ENCODE measurements around the gene MYO9A. TPM values are rescaled to one million over a fixed set of nuclear protein-coding genes. Genes with fewer than 3 reads are reported as not detected.

Gene MYO9A
- total RNA-seq, 1 experiment from 2014 or later: 21.4 TPM

- H3K4me2 ChIP-seq (ENCODE audit: insufficient read depth, insufficient read length, low read length): no peak overlapping the region
- H3K27me3 ChIP-seq (ENCODE audit: insufficient read depth, low read length): no peaks in the 10 kb centered on the region
- H3K79me1 ChIP-seq (ENCODE audit: insufficient read depth, low read depth, low read length, poor library complexity, severe bottlenecking): no peaks in the 10 kb centered on the region
- H3K9ac ChIP-seq (ENCODE audit: extremely low read depth, insufficient read length, low read length): no peak overlapping the region
- H2BK15ac ChIP-seq (ENCODE audit: low read depth, low read length): no peak overlapping the region
- Mint-ChIP-seq H3K27ac (0 out of 7 replicates have a peak overlapping the region, but pooled peaks of 1 of the 3 experiments have one; percentile 68), H3K4me1 (peaks cover 41 to 57% of the 10 kb centered on the region in 2 experiments), H3K27me3 (ENCODE audit: low read depth) (peaks cover 4% of the 10 kb centered on the region), H3K36me3 (ENCODE audit: insufficient read depth in 1 of 3, low read depth in 3 of 3) (peaks cover 2 to 3% (median 3%) of the 10 kb centered on the region in 3 experiments; a peak in 3 of 7 replicates), H3K4me3 (no peak overlapping the region), H3K9me3 (peaks cover 2 to 3% of the 10 kb centered on the region in 2 experiments; a peak in 3 of 5 replicates)
- H3K23ac ChIP-seq (ENCODE audit: insufficient read length, low read depth, low read length): no peak overlapping the region
- H4K20me1 ChIP-seq (ENCODE audit: control insufficient read depth, insufficient read depth, insufficient read length): no peaks in the 10 kb centered on the region
- peaks cover 7% of the 10 kb centered on the region; the same call in 1 of the 2 replicates for H3K4me1 ChIP-seq (ENCODE audit: insufficient read depth, low read length)
- no peak overlapping the region for H4K91ac ChIP-seq (ENCODE audit: insufficient read length, low read depth, low read length)
- no peak overlapping the region for H3K56ac ChIP-seq (ENCODE audit: insufficient read length, low read depth, low read length)
- no peaks in the 10 kb centered on the region for H3K79me2 ChIP-seq (ENCODE audit: insufficient read depth, low read length)
- H3K4ac ChIP-seq (ENCODE audit: low read depth, low read length): no peak overlapping the region
- no peak overlapping the region for H4K8ac ChIP-seq (replicated peaks; ENCODE audit: insufficient read length, low read depth, low read length)
- H3K23me2 ChIP-seq (ENCODE audit: insufficient read length, low read depth, low read length, poor library complexity, severe bottlenecking): no peaks in the 10 kb centered on the region
- H3K9me3 ChIP-seq (ENCODE audit: control insufficient read depth, low read depth, low read length): no peaks in the 10 kb centered on the region
- H2AFZ ChIP-seq (ENCODE audit: low read length): no peak overlapping the region
- no peak for DNase-seq
- H2BK120ac ChIP-seq (ENCODE audit: low read depth, low read length, poor library complexity, severe bottlenecking): no peak overlapping the region
- TF ChIP-seq CTCF (conservative IDR thresholded peaks at IDR 0.05): no peak
- no CpG with 5 or more reads among the region's 6 CpGs for WGBS (ENCODE audit: extremely low coverage, insufficient read length, low lambda C conversion rate)
- no peak overlapping the region for H2BK12ac ChIP-seq (ENCODE audit: insufficient read length, low read depth, low read length)
- no peak overlapping the region for H3T11ph ChIP-seq (ENCODE audit: low read length)
- H4K5ac ChIP-seq (ENCODE audit: insufficient read length, low read depth, low read length): no peak overlapping the region
- no peak overlapping the region for H2BK5ac ChIP-seq (ENCODE audit: insufficient read length, low read length)
- no peak overlapping the region for H3K14ac ChIP-seq (ENCODE audit: insufficient read depth, low read length)
- no peak overlapping the region for H3K18ac ChIP-seq (ENCODE audit: insufficient read length, low read depth, low read length)
- H3K27ac ChIP-seq (ENCODE audit: insufficient read length, low read depth, low read length): no peak overlapping the region
- no peak overlapping the region for H2AK5ac ChIP-seq (ENCODE audit: insufficient read length, low read length)
- no peak overlapping the region for H2BK20ac ChIP-seq (ENCODE audit: low read depth, low read length, poor library complexity, severe bottlenecking)
Measured at GRCh38 chr15:71804695-71805470, 313.1 kb downstream of the MYO9A start.
